IMR-90 (cell line): Measurements from ENCODE around the gene HLA-DOB. TPM values are rescaled to one million over a fixed set of nuclear protein-coding genes. Genes with fewer than 3 reads are reported as not detected.

Experiments
- ATAC-seq: fragments of 200-7000 bp; cut with Tn5 transposase; 2 replicates; pipeline ENCODE4 v1.9.1; 2020; ENCODE audit warnings: low read depth, mild to moderate bottlenecking, moderate library complexity
- BruUV-seq: library from RNA; stranded (reverse); fragments of 400-500 nt; replicated peaks from 2 replicates; lab custom pipeline; 2021; lab: Mats Ljungman, UMichigan
- CTCF ChIA-PET: fragments of 300-600 bp; formaldehyde crosslinking; extraction: SDS; loops from one replicate; lab custom pipeline; 2021; ENCODE audit warnings: antibody characterized with exemption; lab: Yijun Ruan, JAX
- POLR2A ChIA-PET: fragments of 300-600 bp; sonication (Branson Sonifier 250); formaldehyde crosslinking; loops from one replicate; lab custom pipeline; 2022; ENCODE audit warnings: antibody characterized with exemption; ENCODE audit not compliant: unreplicated experiment; lab: Charles Lee
- DNase-seq: peaks from one replicate; pipeline ENCODE4 v3.0.0; 2013
- H2AFZ ChIP-seq: replicated peaks from 2 replicates; pipeline ENCODE3; 2013; ENCODE audit warnings: low read length, mild to moderate bottlenecking; ENCODE audit not compliant: poor library complexity
- H2AK5ac ChIP-seq: 2 replicates; pipeline ENCODE4 v1.6.1; 2013; ENCODE audit warnings: low read depth, low read length, inconsistent platforms
- H2AK9ac ChIP-seq: replicated peaks from 2 replicates; pipeline ENCODE3; 2013; ENCODE audit warnings: mild to moderate bottlenecking, low read depth, low read length, moderate library complexity; ENCODE audit not compliant: poor library complexity
- H2BK120ac ChIP-seq: 2 replicates; pipeline ENCODE4 v1.6.1; 2013; ENCODE audit warnings: low read depth, low read length, inconsistent platforms
- H2BK15ac ChIP-seq: 3 replicates; pipeline ENCODE4 v1.6.1; 2013; ENCODE audit warnings: low read depth, low read length, inconsistent platforms
- H2BK20ac ChIP-seq: 2 replicates; pipeline ENCODE4 v1.6.1; 2013; ENCODE audit warnings: low read depth, mild to moderate bottlenecking, inconsistent platforms, low read length, moderate library complexity
- H2BK5ac ChIP-seq: 2 replicates; pipeline ENCODE4 v1.6.1; 2013; ENCODE audit warnings: mild to moderate bottlenecking, low read depth, low read length, inconsistent platforms; ENCODE audit not compliant: poor library complexity, severe bottlenecking
- H3K14ac ChIP-seq: replicated peaks from 2 replicates; pipeline ENCODE4 v1.6.1; 2013; ENCODE audit warnings: low read depth, low read length, inconsistent platforms
- H3K18ac ChIP-seq: 2 replicates; pipeline ENCODE4 v1.6.1; 2013; ENCODE audit warnings: low read depth, low read length, control low read depth
- H3K23ac ChIP-seq: 2 replicates; pipeline ENCODE4 v1.6.1; 2013; ENCODE audit warnings: low read depth, low read length, inconsistent platforms
- H3K27ac ChIP-seq: 2 replicates; pipeline ENCODE4 v1.5.1; 2013; ENCODE audit warnings: mild to moderate bottlenecking, control low read depth, low read length; ENCODE audit not compliant: insufficient read depth
- H3K27me3 ChIP-seq: 2 replicates; pipeline ENCODE4 v1.6.1; 2013; ENCODE audit warnings: low read length; ENCODE audit not compliant: control insufficient read depth, insufficient read depth
- H3K36me3 ChIP-seq: 2 replicates; pipeline ENCODE4 v1.6.1; 2013; ENCODE audit warnings: low read length, mixed read lengths; ENCODE audit not compliant: control insufficient read depth, insufficient read depth
- H3K4ac ChIP-seq: 2 replicates; pipeline ENCODE4 v1.6.1; 2013; ENCODE audit warnings: low read depth, low read length, inconsistent platforms
- H3K4me1 ChIP-seq: 2 replicates; pipeline ENCODE4 v1.6.1; 2013; ENCODE audit warnings: low read length, mixed read lengths; ENCODE audit not compliant: control insufficient read depth, insufficient read depth
- H3K4me2 ChIP-seq: 2 replicates; pipeline ENCODE4 v1.6.1; 2013; ENCODE audit warnings: low read depth, mild to moderate bottlenecking, control low read depth, low read length, moderate library complexity
- H3K4me3 ChIP-seq: 2 replicates; pipeline ENCODE4 v1.5.1; 2013; ENCODE audit warnings: low read depth, mild to moderate bottlenecking, control low read depth, low read length, moderate library complexity; ENCODE audit not compliant: insufficient read depth
- H3K56ac ChIP-seq: 2 replicates; pipeline ENCODE4 v1.6.1; 2013; ENCODE audit warnings: low read length, inconsistent platforms; ENCODE audit not compliant: insufficient read depth; ENCODE audit errors: extremely low read depth
- H3K79me1 ChIP-seq, 2 experiments: 2 replicates each; pipeline ENCODE4 v1.6.1; 2013; ENCODE audit warnings: low read length in 2 of 2, inconsistent platforms in 1 of 2, low read depth in 1 of 2
- H3K9ac ChIP-seq: 2 replicates; pipeline ENCODE4 v1.6.1; 2013; ENCODE audit warnings: low read depth, low read length, control low read depth
- H3K9me1 ChIP-seq: 2 replicates; pipeline ENCODE4 v1.6.1; 2013; ENCODE audit warnings: low read length, inconsistent platforms; ENCODE audit not compliant: insufficient read depth
- H3K9me3 ChIP-seq: 2 replicates; pipeline ENCODE4 v1.6.1; 2013; ENCODE audit warnings: low read length; ENCODE audit not compliant: control insufficient read depth, insufficient read depth
- H4K20me1 ChIP-seq: 2 replicates; pipeline ENCODE4 v1.6.1; 2013; ENCODE audit warnings: low read length, inconsistent platforms; ENCODE audit not compliant: insufficient read depth
- H4K5ac ChIP-seq: 2 replicates; pipeline ENCODE4 v1.6.1; 2013; ENCODE audit warnings: mild to moderate bottlenecking, low read depth, low read length, control low read depth
- H4K8ac ChIP-seq, 2 experiments: 2 replicates each; pipeline ENCODE4 v1.6.1; 2013; ENCODE audit warnings: low read depth in 2 of 2, low read length in 2 of 2, control low read depth in 1 of 2, inconsistent platforms in 1 of 2
- H4K91ac ChIP-seq: 2 replicates; pipeline ENCODE4 v1.6.1; 2013; ENCODE audit warnings: low read depth, low read length, inconsistent platforms; ENCODE audit not compliant: insufficient read depth
- BHLHE40 ChIP-seq: fragments of 150-350 bp; IDR thresholded peaks from 2 replicates; pipeline ENCODE4 v1.6.1; 2016; ENCODE audit warnings: mild to moderate bottlenecking, low read depth, low read length
- CEBPB ChIP-seq: IDR thresholded peaks from 2 replicates; pipeline ENCODE4 v1.6.1; 2012; ENCODE audit warnings: low read depth, low read length, improper control_type of control experiment
- CHD1 ChIP-seq: IDR thresholded peaks from 2 replicates; pipeline ENCODE4 v1.6.1; 2012; ENCODE audit warnings: low read depth, low read length, improper control_type of control experiment
- MAZ ChIP-seq: IDR thresholded peaks from 2 replicates; pipeline ENCODE4 v1.6.1; 2012; ENCODE audit warnings: low read depth, mild to moderate bottlenecking, low read length, improper control_type of control experiment, moderate library complexity, borderline replicate concordance
- MXI1 ChIP-seq: IDR thresholded peaks from 2 replicates; pipeline ENCODE4 v1.6.1; 2012; ENCODE audit warnings: low read depth, mild to moderate bottlenecking, low read length, moderate library complexity, borderline replicate concordance
- POLR2A ChIP-seq: IDR thresholded peaks from 2 replicates; pipeline ENCODE4 v1.6.1; 2012; ENCODE audit warnings: mild to moderate bottlenecking, low read depth, low read length
- RAD21 ChIP-seq: IDR thresholded peaks from 2 replicates; pipeline ENCODE4 v1.6.1; 2012; ENCODE audit warnings: low read length, improper control_type of control experiment
- RFX5 ChIP-seq: IDR thresholded peaks from 2 replicates; pipeline ENCODE4 v1.8.0; 2012; ENCODE audit warnings: low read depth, mild to moderate bottlenecking, low read length, moderate library complexity
- SMC3 ChIP-seq: fragments of 150-350 bp; IDR thresholded peaks from 2 replicates; pipeline ENCODE4 v1.6.1; 2016; ENCODE audit warnings: low read depth, mild to moderate bottlenecking, antibody characterized with exemption, low read length, moderate library complexity
- WGBS, 2 experiments: methylation state at CpG; one replicate each; pipeline versions ENCODE4 v1.1.5 to v1.1.7; 2013; ENCODE audit warnings: missing lambda C conversion rate in 2 of 2; ENCODE audit not compliant: insufficient read length in 1 of 2; ENCODE audit errors: extremely low coverage in 2 of 2; 5-methylcytosine and 5-hydroxymethylcytosine counted together
- dilution Hi-C: fragments of 300-500 bp; cut with HindIII; formaldehyde crosslinking; loops from one replicate; pipeline ENCODE4 v1.14.3; 2018; ENCODE audit warnings: low sequenced_read_pairs; ENCODE audit not compliant: unreplicated experiment
- in situ Hi-C: fragments of 300-500 bp; cut with MboI; formaldehyde crosslinking; loops from 3 replicates; pipeline ENCODE4 v1.14.3; 2019; ENCODE audit warnings: low sequenced_read_pairs, inconsistent platforms, mixed read lengths
- intact Hi-C: fragments of 100-400 bp; cut with micrococcal nuclease; formaldehyde crosslinking; loops from 2 replicates; pipeline ENCODE4 v1.10.0; 2022
- polyA plus RNA-seq, 3 experiments: library from polyadenylated mRNA; depleted of rRNA; stranded (reverse); fragments of >200 nt; gene quantifications; 2 replicates each; pipeline ENCODE4 v1.2.3, GENCODE V29; 2012; ENCODE audit warnings: low replicate concordance in 1 of 3
- total RNA-seq: library from RNA; depleted of rRNA; stranded (reverse); fragments of >200 nt; gene quantifications from 2 replicates; pipeline ENCODE4 v1.2.3, GENCODE V29; 2012
- TF ChIP-seq, protein P1 (sequence below): fragments of 150-350 bp; IDR thresholded peaks from 2 replicates; pipeline ENCODE4 v1.6.1; 2017; ENCODE audit warnings: mild to moderate bottlenecking, antibody characterized with exemption, low read length, low read depth
- TF ChIP-seq, protein P2 (sequence below): conservative IDR thresholded peaks from 2 replicates; pipeline ENCODE4 v1.5.1; 2012; ENCODE audit warnings: mild to moderate bottlenecking, low read depth, low read length, improper control_type of control experiment

The HLA-DOB gene
- total and polyA plus RNA-seq, 2 of the 4 experiments (the other 2 are of a cell fraction) = 0.36 to 2.3 TPM

DNA sequence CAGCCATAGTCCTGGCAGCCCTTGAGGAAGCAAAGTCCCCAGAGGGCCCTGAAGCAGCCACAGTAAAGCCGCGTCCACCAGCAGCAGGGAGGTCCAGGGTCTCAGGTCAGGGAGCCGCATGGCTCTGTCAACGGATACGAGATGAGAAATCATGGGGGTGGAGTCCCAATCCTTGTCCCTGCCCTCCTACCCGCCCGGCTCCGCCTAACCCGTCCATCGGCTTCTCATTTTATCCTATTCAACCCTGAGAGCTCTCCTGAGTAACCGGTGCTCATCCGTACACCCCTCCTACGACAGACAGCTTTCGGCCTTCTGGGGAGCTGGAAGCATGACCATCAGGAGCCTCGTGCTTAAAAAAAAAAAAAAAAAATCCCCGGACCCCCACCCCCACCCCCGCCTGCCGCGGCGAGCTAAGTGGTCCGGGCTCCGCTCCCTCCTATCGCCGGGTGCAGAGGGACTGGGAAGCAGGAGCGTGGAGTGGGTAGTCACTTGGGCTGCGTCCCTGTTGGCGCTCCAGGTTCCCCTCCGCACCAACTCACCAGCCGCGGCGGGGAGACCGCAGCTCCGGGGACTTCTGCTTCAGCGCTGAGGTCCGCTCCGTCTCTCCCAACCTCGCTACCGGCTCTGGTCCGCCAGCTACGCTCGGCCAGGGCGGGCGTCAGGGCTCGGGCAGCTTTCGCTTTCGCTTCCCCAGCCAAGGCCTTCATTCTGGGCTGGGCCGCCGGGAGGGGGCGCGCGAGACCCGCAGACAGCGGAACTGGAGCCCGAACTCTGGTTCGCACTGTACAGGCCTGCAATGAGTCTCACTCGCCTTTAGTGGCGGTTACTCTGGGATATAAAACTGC lies 21.5 kb upstream of the HLA-DOB start, which contains the start of gene TAP2 (continued):
- TF ChIP-seq, protein P1, sequence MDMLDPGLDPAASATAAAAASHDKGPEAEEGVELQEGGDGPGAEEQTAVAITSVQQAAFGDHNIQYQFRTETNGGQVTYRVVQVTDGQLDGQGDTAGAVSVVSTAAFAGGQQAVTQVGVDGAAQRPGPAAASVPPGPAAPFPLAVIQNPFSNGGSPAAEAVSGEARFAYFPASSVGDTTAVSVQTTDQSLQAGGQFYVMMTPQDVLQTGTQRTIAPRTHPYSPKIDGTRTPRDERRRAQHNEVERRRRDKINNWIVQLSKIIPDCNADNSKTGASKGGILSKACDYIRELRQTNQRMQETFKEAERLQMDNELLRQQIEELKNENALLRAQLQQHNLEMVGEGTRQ = no peak
- peak; percentile 36 for TF ChIP-seq CEBPB

DNA sequence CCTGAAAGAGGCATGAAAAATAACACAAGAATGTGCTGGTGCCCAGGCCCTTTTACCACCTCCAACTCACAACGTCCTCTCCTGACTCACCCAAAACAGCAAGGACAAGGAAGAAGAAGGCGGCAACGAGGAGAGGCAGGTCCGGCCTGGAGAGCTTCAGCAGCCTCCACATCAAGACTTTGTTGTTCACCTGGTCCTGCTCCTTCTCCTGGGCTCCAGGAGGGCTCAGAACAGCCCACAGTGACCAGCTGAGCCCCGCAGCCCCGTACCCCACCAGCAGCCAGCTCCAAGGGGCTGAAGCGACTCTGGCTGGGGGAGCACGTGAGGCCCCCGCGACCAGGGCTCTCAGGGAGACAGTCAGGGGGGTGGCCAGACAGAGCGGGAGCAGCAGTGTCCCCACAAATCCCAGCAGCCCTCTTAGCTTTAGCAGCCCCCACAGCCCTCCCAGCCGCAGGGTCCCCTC lies 20.9 kb upstream of the HLA-DOB start:
- CTCF ChIA-PET = interaction anchor here (1.0 to 2.7 kb wide), 9 partner anchors 9 to 135 kb away, joined by 3 to 44 read pairs (median 10); partner anchors contain the start of genes PSMB9 and TAP1
- H3K4me3 ChIP-seq = peak overlapping the region; percentile 89
- H4K5ac ChIP-seq = no peak overlapping the region
- no peaks in the 10 kb centered on the region for H3K9me3 ChIP-seq
- H3K56ac ChIP-seq = no peak overlapping the region
- H3K79me1 ChIP-seq = peaks cover 2 to 14% of the 10 kb centered on the region in 2 experiments; a peak in 2 of 4 replicates
- H4K20me1 ChIP-seq = no peaks in the 10 kb centered on the region
- H2BK120ac ChIP-seq = no peak overlapping the region
- peak overlapping the region; percentile 59; the same call in 1 of the 2 replicates for H3K27ac ChIP-seq
- POLR2A ChIA-PET = interaction anchor here (0.6 to 0.7 kb wide), 2 partner anchors 410 to 744 kb away, joined by 6 to 9 read pairs; no protein-coding TSS in a partner anchor
- peak overlapping the region; percentile 78 for H3K4me2 ChIP-seq
- H2BK5ac ChIP-seq = peak overlapping the region; percentile 17
- peak overlapping the region; percentile 47 for H3K9ac ChIP-seq
- no peak overlapping the region for H2BK15ac ChIP-seq
- no peak for TF ChIP-seq BHLHE40
- TF ChIP-seq, protein P2, sequence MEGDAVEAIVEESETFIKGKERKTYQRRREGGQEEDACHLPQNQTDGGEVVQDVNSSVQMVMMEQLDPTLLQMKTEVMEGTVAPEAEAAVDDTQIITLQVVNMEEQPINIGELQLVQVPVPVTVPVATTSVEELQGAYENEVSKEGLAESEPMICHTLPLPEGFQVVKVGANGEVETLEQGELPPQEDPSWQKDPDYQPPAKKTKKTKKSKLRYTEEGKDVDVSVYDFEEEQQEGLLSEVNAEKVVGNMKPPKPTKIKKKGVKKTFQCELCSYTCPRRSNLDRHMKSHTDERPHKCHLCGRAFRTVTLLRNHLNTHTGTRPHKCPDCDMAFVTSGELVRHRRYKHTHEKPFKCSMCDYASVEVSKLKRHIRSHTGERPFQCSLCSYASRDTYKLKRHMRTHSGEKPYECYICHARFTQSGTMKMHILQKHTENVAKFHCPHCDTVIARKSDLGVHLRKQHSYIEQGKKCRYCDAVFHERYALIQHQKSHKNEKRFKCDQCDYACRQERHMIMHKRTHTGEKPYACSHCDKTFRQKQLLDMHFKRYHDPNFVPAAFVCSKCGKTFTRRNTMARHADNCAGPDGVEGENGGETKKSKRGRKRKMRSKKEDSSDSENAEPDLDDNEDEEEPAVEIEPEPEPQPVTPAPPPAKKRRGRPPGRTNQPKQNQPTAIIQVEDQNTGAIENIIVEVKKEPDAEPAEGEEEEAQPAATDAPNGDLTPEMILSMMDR = no peak
- TF ChIP-seq, protein P1 = no peak
- no peak for TF ChIP-seq CHD1
- no peak for TF ChIP-seq RAD21
- no peak for TF ChIP-seq RFX5
- no peak for TF ChIP-seq POLR2A
- no peak for TF ChIP-seq MXI1
- TF ChIP-seq MAZ = no peak
- TF ChIP-seq SMC3 = no peak
- H4K91ac ChIP-seq = no peak overlapping the region; the same call in 1 of the 2 replicates
- in situ Hi-C loops = no loop called here
- no TSS peak for BruUV-seq
- H2AK5ac ChIP-seq = peak overlapping the region; percentile 36; the same call in 1 of the 2 replicates
- peak overlapping the region in 1 of 2 experiments; percentile 48; a peak in 1 of 4 replicates for H4K8ac ChIP-seq
- H3K4ac ChIP-seq = no peak overlapping the region
- H3K9me1 ChIP-seq = peaks cover 3% of the 10 kb centered on the region; the same call in 1 of the 2 replicates
- DNase-seq = no peak
- dilution Hi-C loops = no loop called here
- H3K18ac ChIP-seq = no peak overlapping the region
- no peak overlapping the region for H2BK20ac ChIP-seq
- peak overlapping the region; percentile 21; the same call in 1 of the 2 replicates for H3K14ac ChIP-seq
- no peaks in the 10 kb centered on the region for H3K27me3 ChIP-seq
- peaks cover 12% of the 10 kb centered on the region for H3K36me3 ChIP-seq
- WGBS, 2 experiments = 53% methylated on average over 5 of the region's 12 CpGs; no CpG with 5 or more reads in 1 of the 2 experiments
- intact Hi-C loops = loop anchor here (1.0 kb wide), 3 partner anchors 17 to 116 kb away; partner anchors contain the start of genes HLA-DMA and PSMB9
- peak overlapping the region; percentile 98 for H2AFZ ChIP-seq
- no peak for ATAC-seq
- H2AK9ac ChIP-seq = peak overlapping the region; percentile 90
- H3K23ac ChIP-seq = 0 out of 2 replicates have a peak overlapping the region, but pooled peaks have one; percentile 38
- H3K4me1 ChIP-seq = peaks cover 6% of the 10 kb centered on the region
